T-helper 17 cell (primary cell): Measurements from ENCODE around the gene FAM3C. TPM values are rescaled to one million over a fixed set of nuclear protein-coding genes. Genes with fewer than 3 reads are reported as not detected.
A peak's percentile ranks its signal among the peaks of the same experiment; 100 is the strongest.

Source experiments
- ATAC-seq: fragments of 150-1000 bp; cut with Tn5 transposase; 2 replicates; pipeline ENCODE4 v1.10.0; 2021; ENCODE audit warnings: mild to moderate bottlenecking, moderate library complexity
- DNase-seq, 3 donors: peaks; one replicate each; pipeline versions ENCODE4 v3.0.0 to v3.0.0-alpha.2; 2020 to 2021
- H3K9me3 ChIP-seq: one replicate; pipeline ENCODE4 v1.7.0; 2013; ENCODE audit warnings: low read length, mild to moderate bottlenecking; ENCODE audit not compliant: control insufficient read depth, poor library complexity, severe bottlenecking
- H3K27ac Mint-ChIP-seq: one replicate; pipeline ENCODE4 v1.8.0; 2022; ENCODE audit warnings: mild to moderate bottlenecking, moderate library complexity, mixed read lengths
- H3K27me3 Mint-ChIP-seq: one replicate; pipeline ENCODE4 v1.8.0; 2022; ENCODE audit warnings: mixed read lengths
- H3K36me3 Mint-ChIP-seq: one replicate; pipeline ENCODE4 v1.8.0; 2022; ENCODE audit warnings: low read depth, mixed read lengths
- H3K4me1 Mint-ChIP-seq: one replicate; pipeline ENCODE4 v1.8.0; 2022; ENCODE audit warnings: mild to moderate bottlenecking, mixed read lengths
- H3K4me3 Mint-ChIP-seq: one replicate; pipeline ENCODE4 v1.8.0; 2022; ENCODE audit warnings: mild to moderate bottlenecking, moderate library complexity, mixed read lengths
- total RNA-seq, 4 donors: library from RNA in 2 of 4; stranded (reverse) in 2 of 4; gene quantifications; one replicate each; pipeline ENCODE4 v1.2.3 and lab custom pipeline; 2022 to 2026

FAM3C gene
- total RNA-seq, 2 donors from 2014 or later, result 10.6 to 16.6 TPM

DNA sequence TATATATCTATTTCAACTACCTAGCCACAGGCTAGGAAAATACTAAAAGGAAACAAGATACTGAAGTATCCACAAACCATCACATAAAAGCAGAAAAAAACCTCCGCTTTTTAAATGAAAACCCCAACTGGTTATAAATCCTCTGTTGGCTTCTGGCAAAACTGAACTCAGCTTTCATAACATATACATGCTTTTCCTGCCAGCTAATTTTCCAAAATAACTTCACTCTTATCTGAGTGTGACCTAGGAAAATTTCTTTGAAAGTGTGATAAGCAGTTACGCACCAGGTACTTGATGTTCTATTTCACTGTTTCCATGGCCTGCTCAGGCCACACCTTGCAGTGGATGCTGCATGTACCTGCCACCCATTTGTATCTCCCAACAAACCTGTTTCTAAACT is 11.8 kb downstream of the FAM3C start:
- ATAC-seq (no peak), DNase-seq (no peak)
- H3K9me3 ChIP-seq, result no peaks in the 10 kb centered on the region
- Mint-ChIP-seq H3K4me3 (no peak overlapping the region), H3K27ac (peak overlapping the region; percentile 71), H3K4me1 (peaks cover 22% of the 10 kb centered on the region), H3K36me3 (no peaks in the 10 kb centered on the region), H3K27me3 (no peaks in the 10 kb centered on the region)

GRCh38 chr7:121383235-121383910 is 12.7 kb downstream of the FAM3C start:
- no peaks in the 10 kb centered on the region for H3K36me3 Mint-ChIP-seq
- H3K4me3 Mint-ChIP-seq, result no peak overlapping the region
- H3K4me1 Mint-ChIP-seq, result peaks cover 22% of the 10 kb centered on the region
- DNase-seq (no peak), ATAC-seq (no peak)
- H3K27ac Mint-ChIP-seq, result peak overlapping the region; percentile 59
- H3K9me3 ChIP-seq, result no peaks in the 10 kb centered on the region
- no peaks in the 10 kb centered on the region for H3K27me3 Mint-ChIP-seq

DNA sequence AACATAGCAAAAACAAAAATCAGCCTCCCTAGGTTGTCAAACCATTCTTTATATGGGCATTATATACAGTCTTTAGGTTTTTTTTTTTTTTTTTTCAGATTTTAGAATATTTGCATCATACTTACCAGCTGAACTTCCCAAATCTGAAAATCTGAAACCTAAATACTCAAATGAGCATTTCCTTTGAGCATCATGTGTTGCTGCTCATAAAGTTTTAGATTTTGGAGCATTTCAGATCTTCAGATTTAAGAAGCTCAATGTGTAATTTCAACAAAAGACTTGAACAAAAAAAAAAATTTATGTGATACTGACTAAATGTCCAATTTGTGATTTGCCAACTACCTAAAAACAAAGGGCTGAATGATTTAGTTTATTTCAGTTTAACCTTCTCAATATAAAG is 13.6 kb downstream of the FAM3C start:
- H3K9me3 ChIP-seq, result no peaks in the 10 kb centered on the region
- H3K4me1 Mint-ChIP-seq, result peaks cover 20% of the 10 kb centered on the region
- no peak overlapping the region for H3K27ac Mint-ChIP-seq
- no peak for DNase-seq
- no peaks in the 10 kb centered on the region for H3K27me3 Mint-ChIP-seq
- H3K36me3 Mint-ChIP-seq, result no peaks in the 10 kb centered on the region
- no peak overlapping the region for H3K4me3 Mint-ChIP-seq
- no peak for ATAC-seq

DNA sequence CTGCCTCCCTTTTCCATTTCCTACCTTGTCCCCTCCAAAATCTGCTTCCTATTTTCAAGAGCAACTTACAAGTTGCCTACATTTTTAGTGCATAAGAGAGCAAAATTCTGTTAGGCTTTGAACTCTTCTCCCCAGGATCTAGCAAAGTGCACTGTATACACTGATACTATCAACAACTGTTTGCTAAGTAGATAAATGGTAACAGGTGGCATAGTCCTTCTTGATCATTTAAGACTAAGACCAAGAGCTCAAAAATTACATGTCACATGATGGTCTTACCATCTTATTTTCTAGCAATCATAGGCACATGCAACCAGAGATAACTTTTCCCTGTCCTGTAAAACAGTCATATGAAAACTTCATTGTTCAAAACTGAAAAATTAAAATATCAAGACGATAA is 16.2 kb downstream of the FAM3C start:
- DNase-seq, result no peak
- H3K9me3 ChIP-seq, result no peaks in the 10 kb centered on the region
- Mint-ChIP-seq H3K4me1 (peaks cover 14% of the 10 kb centered on the region), H3K27ac (no peak overlapping the region), H3K4me3 (no peak overlapping the region), H3K36me3 (peaks cover 10% of the 10 kb centered on the region), H3K27me3 (no peaks in the 10 kb centered on the region)
- no peak for ATAC-seq

DNA sequence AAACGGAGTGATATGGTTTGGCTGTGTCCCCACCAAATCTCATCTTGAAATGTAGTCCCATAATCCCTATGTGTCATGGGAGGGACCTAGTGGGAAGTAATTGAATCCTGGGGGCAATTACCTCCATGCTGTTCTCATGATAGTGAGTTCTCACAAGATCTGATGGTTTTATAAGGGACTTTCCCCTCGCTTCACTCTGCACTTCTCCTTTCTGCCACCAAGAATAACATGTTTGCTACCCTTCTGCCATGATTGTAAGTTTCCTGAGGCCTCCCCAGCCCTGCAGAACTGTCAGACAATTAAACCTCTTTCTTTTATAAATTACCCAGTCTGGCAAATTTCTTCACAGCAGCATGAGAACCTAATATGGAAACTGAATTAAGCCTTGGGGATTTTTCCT is 19.1 kb downstream of the FAM3C start:
- peaks cover 10% of the 10 kb centered on the region for H3K4me1 Mint-ChIP-seq

DNA sequence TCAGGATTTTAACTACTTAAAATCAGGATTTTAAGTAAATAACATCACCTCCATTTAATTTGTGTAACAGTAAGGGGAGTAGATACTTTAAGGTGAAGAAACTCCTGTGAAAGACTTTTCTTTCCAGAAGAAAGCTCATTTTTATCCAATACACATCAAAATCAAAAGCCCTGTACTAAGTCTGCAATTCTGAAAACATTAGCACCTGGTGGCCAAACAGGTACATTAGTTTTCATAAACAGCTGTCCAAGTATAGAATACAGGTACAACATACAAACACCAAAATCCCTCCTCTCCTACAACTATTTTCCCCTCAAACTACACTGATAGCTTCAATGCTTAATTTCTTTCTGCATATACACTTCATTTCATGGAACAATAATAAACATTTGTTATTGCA is 22.9 kb downstream of the FAM3C start:
- Mint-ChIP-seq H3K36me3 (peaks cover 13% of the 10 kb centered on the region), H3K27me3 (no peaks in the 10 kb centered on the region), H3K4me1 (peaks cover 16% of the 10 kb centered on the region), H3K27ac (peak overlapping the region; percentile 53), H3K4me3 (no peak overlapping the region)
- no peaks in the 10 kb centered on the region for H3K9me3 ChIP-seq
- ATAC-seq, result no peak
- DNase-seq, result no peak

More for the DNA sequence above, 19.1 kb downstream of the FAM3C start:
- H3K9me3 ChIP-seq, result no peaks in the 10 kb centered on the region
- Mint-ChIP-seq H3K27me3 (no peaks in the 10 kb centered on the region), H3K27ac (no peak overlapping the region), H3K4me3 (no peak overlapping the region), H3K36me3 (peaks cover 10% of the 10 kb centered on the region)
- no peak for ATAC-seq
- no peak for DNase-seq

GRCh38 chr7:121372376-121373010 is 23.6 kb downstream of the FAM3C start:
- no peaks in the 10 kb centered on the region for H3K27me3 Mint-ChIP-seq
- no peak for DNase-seq
- peak overlapping the region; percentile 53 for H3K27ac Mint-ChIP-seq
- no peak for ATAC-seq
- H3K36me3 Mint-ChIP-seq, result peaks cover 13% of the 10 kb centered on the region
- no peak overlapping the region for H3K4me3 Mint-ChIP-seq
- no peaks in the 10 kb centered on the region for H3K9me3 ChIP-seq
- H3K4me1 Mint-ChIP-seq, result peaks cover 16% of the 10 kb centered on the region

DNA sequence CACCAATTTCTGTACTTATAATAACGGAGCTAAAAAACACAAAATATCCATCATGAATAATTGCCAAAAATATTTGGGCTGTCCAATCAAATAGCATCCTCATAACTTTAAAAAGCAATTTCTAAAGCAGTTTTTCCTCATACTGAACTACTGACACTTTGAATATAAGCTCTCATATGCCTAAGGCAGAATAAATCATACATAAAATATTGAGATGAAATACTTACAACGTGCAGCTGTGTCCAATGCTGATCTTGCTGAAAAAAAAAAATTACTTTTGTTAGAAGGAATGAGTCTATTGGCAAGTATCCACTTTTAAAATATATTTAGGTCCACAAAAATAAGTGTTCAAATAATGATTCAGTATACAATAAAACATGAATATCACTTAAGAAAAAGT is 24.2 kb downstream of the FAM3C start:
- Mint-ChIP-seq H3K4me3 (no peak overlapping the region), H3K27me3 (no peaks in the 10 kb centered on the region), H3K4me1 (peaks cover 16% of the 10 kb centered on the region), H3K27ac (no peak overlapping the region), H3K36me3 (peaks cover 13% of the 10 kb centered on the region)
- DNase-seq (no peak), ATAC-seq (no peak)
- H3K9me3 ChIP-seq, result no peaks in the 10 kb centered on the region

GRCh38 chr7:121371367-121371766 is 24.7 kb downstream of the FAM3C start:
- Mint-ChIP-seq H3K4me3 (no peak overlapping the region), H3K36me3 (peaks cover 13% of the 10 kb centered on the region), H3K4me1 (peaks cover 16% of the 10 kb centered on the region), H3K27ac (no peak overlapping the region), H3K27me3 (no peaks in the 10 kb centered on the region)
- ATAC-seq, result no peak
- no peaks in the 10 kb centered on the region for H3K9me3 ChIP-seq
- no peak for DNase-seq

DNA sequence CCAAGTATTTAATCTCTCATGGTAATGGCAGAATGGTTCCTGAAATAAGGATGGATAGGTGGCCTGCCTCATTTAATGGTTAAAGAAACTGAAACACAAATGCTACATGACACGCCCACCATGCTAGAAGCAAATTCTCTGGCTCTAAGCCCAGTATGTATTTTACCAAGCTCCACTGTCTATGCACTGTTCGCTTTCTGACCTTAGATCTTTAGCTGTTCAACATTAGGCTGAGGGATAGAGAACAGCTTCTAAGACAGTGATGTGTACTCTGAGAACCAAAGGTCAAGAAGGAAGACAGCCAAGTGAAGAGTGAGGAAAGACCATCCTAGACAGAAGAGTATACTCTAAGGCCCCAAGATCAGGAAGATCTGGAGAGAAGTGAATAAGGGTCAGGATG is 26.6 kb downstream of the FAM3C start:
- Mint-ChIP-seq H3K27ac (peak overlapping the region; percentile 81), H3K4me3 (no peak overlapping the region), H3K36me3 (peaks cover 3% of the 10 kb centered on the region), H3K27me3 (no peaks in the 10 kb centered on the region), H3K4me1 (peaks cover 11% of the 10 kb centered on the region)
- ATAC-seq (no peak), DNase-seq (no peak)
- no peaks in the 10 kb centered on the region for H3K9me3 ChIP-seq

- DNase-seq, result peak in 1 of 3 donors; percentile 7
- Mint-ChIP-seq H3K36me3 (peaks cover 3% of the 10 kb centered on the region), H3K4me1 (peaks cover 5% of the 10 kb centered on the region), H3K4me3 (no peak overlapping the region), H3K27me3 (no peaks in the 10 kb centered on the region), H3K27ac (no peak overlapping the region)
- no peaks in the 10 kb centered on the region for H3K9me3 ChIP-seq
- peak; percentile 56 for ATAC-seq
Observed at GRCh38 chr7:121366852-121367431, 29.2 kb downstream of the FAM3C start.

GRCh38 chr7:121360564-121360963 is 35.5 kb downstream of the FAM3C start:
- Mint-ChIP-seq H3K27me3 (no peaks in the 10 kb centered on the region), H3K4me3 (no peak overlapping the region), H3K4me1 (no peaks in the 10 kb centered on the region), H3K27ac (no peak overlapping the region), H3K36me3 (peaks cover 2% of the 10 kb centered on the region)
- no peaks in the 10 kb centered on the region for H3K9me3 ChIP-seq
- DNase-seq (no peak), ATAC-seq (peak; percentile 30)

GRCh38 chr7:121355574-121355973 is 40.5 kb downstream of the FAM3C start:
- no peak for DNase-seq
- Mint-ChIP-seq H3K4me1 (peaks cover 2% of the 10 kb centered on the region), H3K27ac (no peak overlapping the region), H3K27me3 (no peaks in the 10 kb centered on the region), H3K4me3 (no peak overlapping the region), H3K36me3 (peaks cover 6% of the 10 kb centered on the region)
- no peak for ATAC-seq
- H3K9me3 ChIP-seq, result no peaks in the 10 kb centered on the region

DNA sequence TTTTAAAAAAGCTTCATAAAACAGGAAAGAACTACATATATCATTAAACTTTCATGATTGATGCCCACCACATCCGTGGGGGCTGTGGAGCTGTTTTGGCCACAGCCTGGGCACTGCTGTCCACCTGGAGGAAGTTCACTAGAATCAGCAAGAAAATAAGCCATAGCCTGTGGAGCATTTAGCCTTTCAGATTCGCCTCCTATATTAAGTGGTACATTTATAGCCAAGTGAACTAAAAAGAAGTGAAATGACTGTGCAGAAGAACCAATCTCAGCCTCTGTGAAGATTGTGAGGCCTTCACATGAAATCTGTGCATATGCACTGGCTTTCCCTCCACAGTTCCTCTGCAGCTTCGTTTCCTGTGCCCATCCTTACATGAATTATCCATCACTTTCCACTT is 43.8 kb downstream of the FAM3C start:
- Mint-ChIP-seq H3K4me1 (peaks cover 2% of the 10 kb centered on the region), H3K36me3 (peaks cover 10% of the 10 kb centered on the region), H3K27ac (no peak overlapping the region), H3K4me3 (no peak overlapping the region), H3K27me3 (no peaks in the 10 kb centered on the region)
- no peak for DNase-seq
- no peaks in the 10 kb centered on the region for H3K9me3 ChIP-seq
- ATAC-seq, result no peak
